CD14-positive monocyte (primary cell): ENCODE results near the gene BCAN. TPM values are rescaled to one million over a fixed set of nuclear protein-coding genes. Genes with fewer than 3 reads are reported as not detected.

Source experiments
- DNase-seq, 3 donors: peaks; one replicate each; pipeline ENCODE4 v3.0.0-alpha.2; 2011 to 2022
- H2AFZ ChIP-seq: 2 replicates; pipeline ENCODE4 v1.6.0; 2012; ENCODE audit warnings: mild to moderate bottlenecking, low read depth, low read length, inconsistent platforms; ENCODE audit not compliant: insufficient read depth, poor library complexity, severe bottlenecking
- H3K27ac ChIP-seq, 2 donors: 1 replicate in 1 of 2; 2 replicates in 1 of 2; pipeline ENCODE4 v1.5.1; 2012 to 2013; ENCODE audit warnings: low read length in 2 of 2, control low read depth in 1 of 2, inconsistent platforms in 1 of 2, low read depth in 1 of 2, mild to moderate bottlenecking in 1 of 2
- H3K27me3 ChIP-seq, 2 donors: one replicate each; pipeline versions ENCODE4 v1.6.0 to v1.6.1; 2011 to 2013; ENCODE audit warnings: low read length in 2 of 2; ENCODE audit not compliant: control insufficient read depth in 2 of 2, insufficient read depth in 2 of 2
- H3K36me3 ChIP-seq, 2 donors: replicated peaks in 1 of 2; 1 replicate in 1 of 2; 2 replicates in 1 of 2; pipeline versions ENCODE4 v1.5.1 to v1.6.1; 2012 to 2013; ENCODE audit warnings: low read length in 2 of 2, control low read depth in 1 of 2, inconsistent platforms in 1 of 2, mild to moderate bottlenecking in 1 of 2; ENCODE audit not compliant: insufficient read depth in 2 of 2, control insufficient read depth in 1 of 2
- H3K4me1 ChIP-seq, 2 donors: 1 replicate in 1 of 2; 2 replicates in 1 of 2; pipeline versions ENCODE4 v1.5.1 to v1.6.1; 2012 to 2013; ENCODE audit warnings: low read length in 2 of 2, control low read depth in 1 of 2, inconsistent platforms in 1 of 2, mild to moderate bottlenecking in 1 of 2, moderate library complexity in 1 of 2; ENCODE audit not compliant: insufficient read depth in 2 of 2, control insufficient read depth in 1 of 2
- H3K4me2 ChIP-seq: replicated peaks from 2 replicates; pipeline ENCODE3; 2012; ENCODE audit warnings: low read length, moderate library complexity, mild to moderate bottlenecking; ENCODE audit not compliant: poor library complexity, severe bottlenecking; ENCODE audit errors: extremely low read depth
- H3K4me3 ChIP-seq, 3 experiments: fragments of 200-600 bp in 1 of 3; sonication (generic) in 1 of 3; replicated peaks in 1 of 3; 1 replicate in 2 of 3; 2 replicates in 1 of 3; pipeline ENCODE4 v1.5.1; 2011 to 2013; ENCODE audit warnings: low read length in 3 of 3, mild to moderate bottlenecking in 3 of 3, control low read depth in 2 of 3, low read depth in 2 of 3, inconsistent platforms in 1 of 3, moderate library complexity in 1 of 3
- H3K79me2 ChIP-seq: 2 replicates; pipeline ENCODE4 v1.6.0; 2012; ENCODE audit warnings: mild to moderate bottlenecking, control low read depth, inconsistent platforms, low read length, moderate library complexity; ENCODE audit not compliant: insufficient read depth
- H3K9ac ChIP-seq: 2 replicates; pipeline ENCODE4 v1.6.0; 2017; ENCODE audit warnings: low read length, mild to moderate bottlenecking; ENCODE audit not compliant: insufficient read depth, poor library complexity, severe bottlenecking
- H3K9me3 ChIP-seq, 2 donors: replicated peaks in 1 of 2; 1 replicate in 1 of 2; 2 replicates in 1 of 2; pipeline versions ENCODE4 v1.5.1 to v1.6.1; 2012 to 2013; ENCODE audit warnings: low read length in 2 of 2, control low read depth in 1 of 2; ENCODE audit not compliant: control insufficient read depth in 1 of 2, insufficient read depth in 1 of 2
- H4K20me1 ChIP-seq: 2 replicates; pipeline ENCODE4 v1.6.0; 2012; ENCODE audit warnings: mild to moderate bottlenecking, low read length, control low read depth, moderate library complexity; ENCODE audit not compliant: insufficient read depth
- H3K27ac Mint-ChIP-seq, 7 donors: one replicate each; pipeline ENCODE4 v1.8.0; 2020; ENCODE audit warnings: mild to moderate bottlenecking in 7 of 7, mixed read lengths in 7 of 7, moderate library complexity in 6 of 7, inconsistent platforms in 2 of 7
- H3K27me3 Mint-ChIP-seq, 3 donors: one replicate each; pipeline ENCODE4 v1.8.0; 2021 to 2022; ENCODE audit warnings: low read depth in 3 of 3, mild to moderate bottlenecking in 3 of 3, mixed read lengths in 3 of 3, moderate library complexity in 3 of 3, inconsistent platforms in 1 of 3
- H3K36me3 Mint-ChIP-seq, 2 donors: one replicate each; pipeline ENCODE4 v1.8.0; 2020; ENCODE audit warnings: mixed read lengths in 2 of 2, inconsistent platforms in 1 of 2, mild to moderate bottlenecking in 1 of 2
- H3K4me1 Mint-ChIP-seq: one replicate; pipeline ENCODE4 v1.8.0; 2020; ENCODE audit warnings: mild to moderate bottlenecking, mixed read lengths
- H3K4me3 Mint-ChIP-seq, 2 donors: one replicate each; pipeline ENCODE4 v1.8.0; 2020; ENCODE audit warnings: mild to moderate bottlenecking in 2 of 2, mixed read lengths in 2 of 2, moderate library complexity in 1 of 2
- H3K9me3 Mint-ChIP-seq, 7 donors: one replicate each; pipeline ENCODE4 v1.8.0; 2020 to 2022; ENCODE audit warnings: mixed read lengths in 7 of 7, mild to moderate bottlenecking in 6 of 7, moderate library complexity in 6 of 7, inconsistent platforms in 2 of 7
- WGBS: methylation state at CpG from one replicate; pipeline ENCODE4 v1.1.5; 2013; ENCODE audit warnings: missing lambda C conversion rate; ENCODE audit not compliant: insufficient coverage; 5-methylcytosine and 5-hydroxymethylcytosine counted together
- intact Hi-C, 2 donors: fragments of 100-400 bp; cut with micrococcal nuclease; formaldehyde crosslinking; loops; one replicate each; pipeline versions ENCODE4 v1.15.0 to v1.15.1; 2023
- polyA plus RNA-seq, 3 donors: library from polyadenylated mRNA; depleted of rRNA in 1 of 3; unstranded in 2 of 3; stranded (reverse) in 1 of 3; fragments of 300-500 nt in 2 of 3; fragments of >200 nt in 1 of 3; fragmentation: Illumina TruSeq in 2 of 3; gene quantifications; 1 replicate in 2 of 3; 2 replicates in 1 of 3; pipeline ENCODE4 v1.2.3, GENCODE V29; 2012 to 2021
- TF ChIP-seq, protein P1 (sequence below): fragments of 200-600 bp; IDR thresholded peaks from one replicate; pipeline ENCODE4 v1.8.0; 2022; ENCODE audit warnings: antibody characterized with exemption, mild to moderate bottlenecking

BCAN gene
- polyA plus RNA-seq, 3 donors = not detected

DNA sequence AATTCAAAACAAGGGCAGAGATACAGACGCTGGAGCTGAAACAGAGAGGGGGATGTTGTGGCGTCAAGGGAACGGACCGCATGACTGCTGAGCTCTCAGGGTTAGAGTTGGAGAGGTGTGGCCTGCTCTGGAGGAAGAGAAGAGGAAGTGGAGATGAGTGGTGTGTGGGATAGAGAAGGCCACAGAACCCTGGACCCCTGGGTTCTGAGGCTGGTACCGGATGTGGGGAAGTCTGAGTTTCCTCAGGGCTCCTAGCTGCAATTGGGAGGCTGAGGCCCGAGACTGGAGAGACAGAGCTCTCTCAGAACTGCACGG lies 1.8 kb downstream of the BCAN start:
- TF ChIP-seq, protein P1, sequence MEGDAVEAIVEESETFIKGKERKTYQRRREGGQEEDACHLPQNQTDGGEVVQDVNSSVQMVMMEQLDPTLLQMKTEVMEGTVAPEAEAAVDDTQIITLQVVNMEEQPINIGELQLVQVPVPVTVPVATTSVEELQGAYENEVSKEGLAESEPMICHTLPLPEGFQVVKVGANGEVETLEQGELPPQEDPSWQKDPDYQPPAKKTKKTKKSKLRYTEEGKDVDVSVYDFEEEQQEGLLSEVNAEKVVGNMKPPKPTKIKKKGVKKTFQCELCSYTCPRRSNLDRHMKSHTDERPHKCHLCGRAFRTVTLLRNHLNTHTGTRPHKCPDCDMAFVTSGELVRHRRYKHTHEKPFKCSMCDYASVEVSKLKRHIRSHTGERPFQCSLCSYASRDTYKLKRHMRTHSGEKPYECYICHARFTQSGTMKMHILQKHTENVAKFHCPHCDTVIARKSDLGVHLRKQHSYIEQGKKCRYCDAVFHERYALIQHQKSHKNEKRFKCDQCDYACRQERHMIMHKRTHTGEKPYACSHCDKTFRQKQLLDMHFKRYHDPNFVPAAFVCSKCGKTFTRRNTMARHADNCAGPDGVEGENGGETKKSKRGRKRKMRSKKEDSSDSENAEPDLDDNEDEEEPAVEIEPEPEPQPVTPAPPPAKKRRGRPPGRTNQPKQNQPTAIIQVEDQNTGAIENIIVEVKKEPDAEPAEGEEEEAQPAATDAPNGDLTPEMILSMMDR = no peak
- H3K4me1 ChIP-seq = peaks cover 0 to 4% of the 10 kb centered on the region in 2 donors
- peak in 1 of 3 donors; percentile 41 for DNase-seq
- peaks cover 88 to 99% (median 94%) of the 10 kb centered on the region in 3 donors for H3K27me3 Mint-ChIP-seq
- peak overlapping the region in 1 of 2 donors; percentile 72 for H3K4me3 Mint-ChIP-seq
- H3K36me3 ChIP-seq = no peaks in the 10 kb centered on the region
- no peak overlapping the region for H3K9ac ChIP-seq
- H3K4me3 ChIP-seq = no peak overlapping the region
- no peak overlapping the region for H2AFZ ChIP-seq
- peaks cover 0 to 12% (median 3%) of the 10 kb centered on the region in 7 donors for H3K9me3 Mint-ChIP-seq
- H3K79me2 ChIP-seq = no peaks in the 10 kb centered on the region
- H3K27ac ChIP-seq = no peak overlapping the region
- no peak overlapping the region for H3K4me2 ChIP-seq
- peaks cover 46 to 99% of the 10 kb centered on the region in 2 donors for H3K27me3 ChIP-seq
- peak overlapping the region in 1 of 7 donors; percentile 41 for H3K27ac Mint-ChIP-seq
- H3K36me3 Mint-ChIP-seq = peaks cover 3 to 4% of the 10 kb centered on the region in 2 donors
- H4K20me1 ChIP-seq = no peaks in the 10 kb centered on the region
- intact Hi-C loops = no loop called here
- H3K9me3 ChIP-seq = peaks cover 0 to 26% of the 10 kb centered on the region in 2 donors
- WGBS = 2% methylated on average over 7 of the region's 7 CpGs
- H3K4me1 Mint-ChIP-seq = peaks cover 8% of the 10 kb centered on the region

DNA sequence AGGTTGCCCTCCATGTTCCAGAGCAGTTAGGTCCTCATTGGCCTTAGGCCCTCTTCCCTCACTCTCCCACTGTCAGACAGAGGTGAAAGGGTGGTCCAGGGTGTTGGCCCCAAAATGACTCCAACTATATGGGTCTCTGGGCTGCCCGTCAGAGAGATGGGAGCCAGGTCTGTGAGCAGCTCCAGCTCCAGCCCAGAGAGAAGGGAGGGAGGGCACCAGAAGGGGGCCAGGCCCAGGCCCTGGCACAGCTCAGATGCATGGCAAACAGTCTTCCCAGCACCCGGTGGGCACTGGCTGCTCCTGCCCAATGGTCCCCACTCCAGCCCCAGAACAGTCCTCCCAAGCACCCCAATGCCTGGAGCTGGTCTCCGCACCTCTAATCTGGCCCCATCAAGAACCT lies 2.2 kb downstream of the BCAN start:
- H2AFZ ChIP-seq = no peak overlapping the region
- DNase-seq = no peak
- peak overlapping the region in 1 of 2 donors; percentile 68 for H3K4me3 Mint-ChIP-seq
- H4K20me1 ChIP-seq = no peaks in the 10 kb centered on the region
- H3K4me3 ChIP-seq = no peak overlapping the region
- H3K4me1 Mint-ChIP-seq = peaks cover 8% of the 10 kb centered on the region
- H3K27me3 ChIP-seq = peaks cover 44 to 99% of the 10 kb centered on the region in 2 donors
- peaks cover 0 to 12% (median 3%) of the 10 kb centered on the region in 7 donors for H3K9me3 Mint-ChIP-seq
- no peaks in the 10 kb centered on the region for H3K36me3 ChIP-seq
- peaks cover 0 to 26% of the 10 kb centered on the region in 2 donors for H3K9me3 ChIP-seq
- H3K79me2 ChIP-seq = no peaks in the 10 kb centered on the region
- H3K27me3 Mint-ChIP-seq = peaks cover 87 to 98% (median 91%) of the 10 kb centered on the region in 3 donors
- TF ChIP-seq, protein P1 = no peak
- WGBS = 81% methylated on average over 3 of the region's 3 CpGs
- peaks cover 0 to 4% of the 10 kb centered on the region in 2 donors for H3K4me1 ChIP-seq
- H3K9ac ChIP-seq = no peak overlapping the region
- peaks cover 3 to 4% of the 10 kb centered on the region in 2 donors for H3K36me3 Mint-ChIP-seq
- intact Hi-C loops = no loop called here
- no peak overlapping the region for H3K27ac ChIP-seq
- no peak overlapping the region for H3K4me2 ChIP-seq
- H3K27ac Mint-ChIP-seq = no peak overlapping the region
